Retinal pigment epithelial cell (primary cell): Measurements from ENCODE around the gene LRCH1.
A peak's percentile ranks its signal among the peaks of the same experiment; 100 is the strongest.

ENCODE experiments used
- DNase-seq: peaks from one replicate; pipeline ENCODE4 v3.0.0-alpha.2; 2010; ENCODE audit warnings: low read depth
- H3K4me3 ChIP-seq: 2 replicates; pipeline ENCODE4 v1.5.1; 2011; ENCODE audit warnings: mild to moderate bottlenecking, low read length, control low read depth, moderate library complexity
- TF ChIP-seq, protein P1 (sequence below): conservative IDR thresholded peaks from 2 replicates; pipeline ENCODE4 v1.5.1; 2011; ENCODE audit warnings: low read depth, low read length, control low read depth, inconsistent platforms

LRCH1 gene

DNA sequence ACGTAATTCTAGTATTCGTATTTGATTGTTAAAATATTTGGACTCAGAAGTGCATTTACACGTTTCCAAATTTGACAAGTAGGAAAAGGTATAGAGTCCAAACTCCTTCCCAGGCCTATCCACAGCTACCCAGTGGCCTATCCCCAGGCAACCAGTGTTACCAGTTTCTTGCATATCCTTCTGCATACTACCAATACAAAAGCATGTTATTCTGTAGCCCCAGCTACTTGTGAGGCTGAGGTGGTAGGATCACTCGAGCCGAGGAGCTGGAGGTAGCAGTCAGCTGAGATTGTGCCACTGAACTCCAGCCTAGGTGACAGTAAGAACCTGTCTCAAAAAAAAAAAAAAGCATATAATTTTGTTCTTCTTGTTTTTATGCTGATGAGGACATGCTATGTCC, 67.1 kb downstream of the LRCH1 start:
- TF ChIP-seq, protein P1, sequence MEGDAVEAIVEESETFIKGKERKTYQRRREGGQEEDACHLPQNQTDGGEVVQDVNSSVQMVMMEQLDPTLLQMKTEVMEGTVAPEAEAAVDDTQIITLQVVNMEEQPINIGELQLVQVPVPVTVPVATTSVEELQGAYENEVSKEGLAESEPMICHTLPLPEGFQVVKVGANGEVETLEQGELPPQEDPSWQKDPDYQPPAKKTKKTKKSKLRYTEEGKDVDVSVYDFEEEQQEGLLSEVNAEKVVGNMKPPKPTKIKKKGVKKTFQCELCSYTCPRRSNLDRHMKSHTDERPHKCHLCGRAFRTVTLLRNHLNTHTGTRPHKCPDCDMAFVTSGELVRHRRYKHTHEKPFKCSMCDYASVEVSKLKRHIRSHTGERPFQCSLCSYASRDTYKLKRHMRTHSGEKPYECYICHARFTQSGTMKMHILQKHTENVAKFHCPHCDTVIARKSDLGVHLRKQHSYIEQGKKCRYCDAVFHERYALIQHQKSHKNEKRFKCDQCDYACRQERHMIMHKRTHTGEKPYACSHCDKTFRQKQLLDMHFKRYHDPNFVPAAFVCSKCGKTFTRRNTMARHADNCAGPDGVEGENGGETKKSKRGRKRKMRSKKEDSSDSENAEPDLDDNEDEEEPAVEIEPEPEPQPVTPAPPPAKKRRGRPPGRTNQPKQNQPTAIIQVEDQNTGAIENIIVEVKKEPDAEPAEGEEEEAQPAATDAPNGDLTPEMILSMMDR: no peak
- H3K4me3 ChIP-seq: no peak overlapping the region
- DNase-seq: no peak

DNA sequence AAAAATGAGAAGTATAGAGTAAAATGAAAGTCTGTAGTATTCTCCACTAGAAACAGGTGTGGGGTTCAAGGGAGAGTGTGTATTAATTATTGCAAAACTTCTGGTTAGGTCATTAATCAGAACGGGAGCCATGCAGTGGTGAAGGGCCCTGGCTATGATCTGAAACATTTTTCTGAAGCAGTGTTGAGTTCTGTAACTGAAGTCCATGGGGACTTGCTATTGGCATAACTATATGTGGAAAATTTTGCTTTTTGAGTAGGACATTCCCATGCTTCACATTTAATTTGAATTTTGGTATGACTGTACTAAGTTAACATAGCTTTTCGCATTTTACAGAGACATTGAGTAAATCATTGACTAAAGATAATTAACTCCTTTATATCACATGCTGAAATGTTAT, 67.5 kb downstream of the LRCH1 start:
- TF ChIP-seq, protein P1: no peak

DNA sequence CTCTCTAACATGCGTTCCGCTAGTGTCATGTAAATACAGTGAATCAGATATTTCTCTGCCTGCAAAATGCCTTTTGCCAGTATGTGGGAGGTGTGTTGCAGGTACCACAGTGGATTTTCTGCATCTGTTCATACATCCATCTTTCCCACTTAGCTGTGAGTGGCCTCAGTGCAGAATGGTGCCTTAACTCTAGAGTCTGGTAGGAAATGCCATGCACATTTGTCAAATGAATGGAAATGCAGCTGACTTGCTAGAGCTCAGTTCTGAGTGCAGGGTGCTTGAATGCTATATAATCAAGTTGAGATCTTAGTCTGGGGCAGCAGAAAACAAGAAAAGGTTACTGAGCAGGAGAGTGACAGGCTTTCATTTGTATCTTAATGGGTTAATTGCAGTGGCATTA, 68.2 kb downstream of the LRCH1 start:
- no peak for DNase-seq
- no peak overlapping the region for H3K4me3 ChIP-seq
- TF ChIP-seq, protein P1: no peak

More for the DNA sequence above, 67.5 kb downstream of the LRCH1 start:
- DNase-seq: no peak
- no peak overlapping the region for H3K4me3 ChIP-seq

DNA sequence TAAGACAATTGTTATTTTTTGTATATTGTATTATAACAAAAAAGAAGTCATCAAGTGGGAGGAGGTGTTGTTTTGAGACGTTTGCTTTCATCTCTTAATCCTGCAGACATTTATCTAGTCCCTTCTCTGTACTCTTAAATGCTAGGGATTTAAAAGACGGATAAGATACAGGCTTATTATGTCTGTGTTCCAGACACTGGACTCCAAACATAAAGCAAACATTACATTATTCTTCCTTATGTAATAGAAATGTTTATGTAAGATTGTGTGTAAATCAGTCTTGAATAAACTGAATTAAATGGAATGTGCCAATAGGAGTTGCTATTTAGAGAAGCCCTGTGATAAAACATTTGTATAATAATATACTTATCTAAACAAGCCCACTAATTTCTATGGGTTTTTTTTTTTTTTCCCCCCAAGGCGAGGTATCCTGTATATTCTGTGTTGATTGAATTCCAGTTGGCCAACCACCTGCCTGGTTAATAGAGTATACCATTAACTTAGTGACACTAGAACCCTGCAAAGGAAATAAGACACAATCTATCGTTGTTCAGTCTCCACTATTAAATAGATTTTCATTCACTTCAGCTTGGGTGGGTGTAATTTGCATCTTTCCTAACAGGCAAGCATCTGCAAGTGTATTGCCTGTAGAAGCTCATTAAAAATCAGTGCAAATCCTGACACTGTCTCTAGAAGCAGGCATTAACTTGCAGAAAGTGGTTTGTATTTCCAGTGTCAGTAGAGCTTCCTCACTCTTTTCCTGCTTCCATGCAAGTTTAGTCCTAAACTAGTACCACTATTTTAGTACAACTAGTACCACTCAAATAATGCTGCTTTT, 69.0 kb downstream of the LRCH1 start:
- DNase-seq: no peak
- no peak overlapping the region for H3K4me3 ChIP-seq
- TF ChIP-seq, protein P1: no peak

DNA sequence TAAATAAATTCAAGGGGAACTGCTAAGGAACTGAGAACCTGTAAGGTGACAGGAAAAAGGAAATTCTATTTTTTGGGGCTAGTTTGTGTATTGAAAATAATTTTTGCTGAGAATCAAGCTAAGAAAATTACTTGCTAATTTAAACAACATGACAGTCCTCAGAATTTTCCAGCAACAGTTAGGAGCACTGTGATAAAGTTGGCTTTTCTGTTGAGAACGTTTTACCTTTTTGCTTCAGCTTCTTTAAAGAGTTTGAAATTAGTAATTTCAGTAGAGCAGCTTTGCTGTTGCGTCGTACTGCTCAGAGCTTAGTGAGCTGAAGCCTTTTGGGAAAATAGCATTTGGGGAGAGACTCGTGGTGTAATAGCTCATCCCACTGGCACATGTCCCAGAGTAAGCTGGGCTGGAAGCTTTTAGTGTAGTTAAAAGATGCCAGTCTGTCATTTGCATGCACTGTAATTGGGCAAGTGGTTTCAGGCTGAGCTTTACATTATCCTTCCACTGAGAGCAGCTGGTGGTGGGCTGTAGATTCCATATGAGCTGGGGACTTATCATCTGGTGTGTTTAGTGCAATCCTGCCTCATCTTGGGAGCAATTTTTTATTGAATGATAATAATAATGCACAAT, 69.8 kb downstream of the LRCH1 start:
- no peak overlapping the region for H3K4me3 ChIP-seq
- DNase-seq: peak; percentile 43
- TF ChIP-seq, protein P1: no peak

DNA sequence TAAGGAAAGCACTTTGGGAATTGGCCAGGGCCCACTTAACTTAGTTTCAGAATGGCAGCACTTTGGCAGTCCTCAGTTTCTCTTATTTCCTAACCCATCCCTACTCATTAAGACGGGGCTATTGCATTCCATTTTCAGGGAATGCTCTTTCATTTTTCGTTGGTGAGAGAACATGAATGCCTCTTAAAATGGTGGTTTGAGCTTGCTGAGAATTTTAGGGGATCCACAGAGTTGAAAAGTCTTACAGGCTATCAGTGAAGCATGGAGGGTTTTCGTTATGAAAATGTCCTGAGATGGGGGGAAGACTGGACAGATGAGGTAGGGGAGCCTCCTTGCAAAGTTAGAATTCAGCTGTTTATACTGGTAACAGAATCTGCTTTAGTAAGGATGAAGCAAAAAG, 71.4 kb downstream of the LRCH1 start:
- no peak for DNase-seq
- no peak overlapping the region for H3K4me3 ChIP-seq
- TF ChIP-seq, protein P1: no peak

DNA sequence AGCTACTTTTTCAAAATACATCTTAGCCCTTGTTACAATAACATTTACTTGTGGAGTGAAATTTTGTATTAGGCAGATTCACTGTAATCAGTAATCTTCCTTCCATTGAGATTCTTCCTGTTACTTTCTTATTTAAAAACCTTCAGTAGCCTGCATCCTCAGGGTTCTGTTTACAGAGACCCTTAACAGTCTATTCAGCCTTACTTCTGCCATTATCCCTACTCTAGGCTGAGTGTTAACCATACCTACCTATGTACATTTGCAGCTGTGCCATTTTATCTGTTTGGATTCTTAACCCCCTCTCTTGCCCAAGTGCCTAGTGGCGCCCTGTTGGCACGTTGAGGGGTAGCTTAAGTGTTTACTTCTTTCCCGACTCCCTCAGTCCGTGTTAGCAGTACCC, 71.9 kb downstream of the LRCH1 start:
- no peak overlapping the region for H3K4me3 ChIP-seq
- DNase-seq: no peak
- TF ChIP-seq, protein P1: no peak
